HG02759 (cell line): ENCODE measurements around the gene CCL4L2.
"Not testable (repeated sequence)": the region's sequence is repeated elsewhere in the genome, so short reads cannot be mapped to it uniquely, and the experiment has no call there.

ENCODE experiments used
- ATAC-seq: cut with Tn5 transposase; IDR thresholded peaks from one replicate; pipeline ENCODE4 v1.9.1; 2021; ENCODE audit warnings: mild to moderate bottlenecking, moderate library complexity; ENCODE audit not compliant: unreplicated experiment

The CCL4L2 gene

DNA sequence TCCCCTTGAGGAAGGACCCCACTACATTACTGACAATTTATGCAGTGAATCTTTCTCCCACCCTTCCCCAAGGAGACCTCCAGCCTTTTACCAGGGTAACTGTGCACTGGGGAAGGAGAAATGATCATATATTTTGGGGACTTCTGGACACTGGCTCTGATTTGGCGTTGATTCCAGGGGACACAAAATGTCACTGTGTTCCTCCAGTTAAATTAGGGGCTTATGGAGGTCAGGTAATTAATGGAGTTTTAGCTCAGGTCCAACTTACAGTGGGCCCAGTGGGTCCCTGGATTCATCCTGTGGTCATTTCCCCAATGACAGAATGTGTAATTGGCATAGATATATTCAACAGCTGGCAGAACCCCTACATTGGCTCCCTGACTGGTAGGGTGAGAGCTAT lies 8.7 kb downstream of the CCL4L2 start:
- not testable (repeated sequence) for ATAC-seq

DNA sequence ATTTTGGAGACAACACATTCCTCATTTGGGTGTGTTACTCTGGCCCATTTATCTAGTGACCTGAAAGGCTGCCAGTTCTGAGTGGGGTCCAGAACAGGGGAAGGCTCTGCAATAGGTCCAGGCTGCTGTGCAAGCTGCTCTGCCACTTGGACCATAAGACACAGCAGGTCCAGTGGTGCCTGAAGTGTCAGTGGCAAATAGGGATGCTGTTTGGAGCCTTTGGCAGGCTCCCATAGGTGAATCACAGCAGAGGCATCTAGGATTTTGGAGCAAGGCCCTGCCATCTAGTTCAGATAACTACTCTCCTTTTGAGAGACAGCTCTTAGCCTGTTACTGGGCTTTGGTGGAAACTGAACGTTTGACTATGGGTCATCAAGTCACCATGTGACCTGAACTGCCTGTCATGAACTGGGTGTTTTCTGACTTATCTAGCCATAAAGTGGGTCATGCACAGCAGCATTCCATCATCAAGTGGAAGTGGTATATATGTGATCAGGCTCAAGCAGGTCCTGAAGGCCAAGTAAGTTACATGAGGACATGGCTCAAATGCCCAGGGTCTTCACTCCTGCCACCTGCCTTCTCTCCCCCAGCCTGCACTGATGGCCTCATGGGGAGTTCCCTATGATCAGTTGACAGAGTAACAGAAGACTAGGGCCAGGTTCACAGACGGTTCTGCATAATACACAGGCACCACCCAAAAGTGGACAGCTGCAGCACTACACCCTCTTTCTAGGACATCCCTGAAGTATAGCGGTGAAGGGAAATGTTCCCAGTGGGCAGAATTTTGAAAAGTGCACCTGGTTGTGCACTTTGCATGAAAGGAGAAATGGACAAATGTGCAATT lies 10.1 kb downstream of the CCL4L2 start:
- ATAC-seq: not testable (repeated sequence)

- not testable (repeated sequence) for ATAC-seq
These were observed 10.8 kb downstream of the CCL4L2 start for GRCh38 chr17:36221581-36222100.

GRCh38 chr17:36222967-36223366 lies 12.1 kb downstream of the CCL4L2 start:
- ATAC-seq: not testable (repeated sequence)

DNA sequence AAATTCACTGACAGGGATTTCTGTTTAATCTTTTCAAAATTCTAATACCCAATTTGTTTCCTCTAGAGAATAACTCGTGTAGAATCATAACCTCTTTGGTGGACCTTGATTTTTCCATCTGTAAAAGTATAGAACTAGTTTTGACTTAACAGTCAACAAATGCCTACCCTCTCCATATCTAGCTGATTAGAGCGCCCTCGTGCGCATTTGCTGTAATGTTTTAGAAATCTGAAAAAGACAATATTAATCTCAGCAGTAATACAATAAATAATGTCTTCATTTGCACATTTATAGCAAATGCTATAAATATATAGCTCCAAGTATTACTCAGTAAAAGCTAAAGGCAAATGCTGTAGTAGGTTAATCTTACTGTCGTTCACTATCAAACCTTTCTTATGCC lies 18.8 kb downstream of the CCL4L2 start:
- ATAC-seq: not testable (repeated sequence)

DNA sequence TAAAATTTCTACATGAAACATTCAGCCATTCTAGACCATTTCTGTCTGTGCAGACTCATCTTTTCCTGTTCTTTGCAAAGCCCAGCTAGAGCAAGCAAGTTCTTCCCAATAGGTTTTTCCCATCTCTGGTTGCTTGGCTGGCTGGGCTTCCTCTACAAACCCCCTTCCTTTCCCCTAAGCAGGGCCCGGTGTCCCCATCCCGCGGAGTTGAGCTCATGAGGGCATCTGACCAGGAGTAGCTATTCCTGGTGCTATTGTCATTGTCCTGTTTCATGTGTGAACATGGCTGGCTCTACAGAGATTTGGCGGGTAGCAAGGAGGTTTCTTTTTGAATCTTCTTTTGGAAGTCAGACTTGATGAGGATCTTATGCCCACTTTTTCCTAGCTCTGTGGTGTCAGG lies 31.2 kb downstream of the CCL4L2 start:
- ATAC-seq: not testable (repeated sequence)
